Activated CD8-positive, alpha-beta memory T cell treated with anti-CD3 and anti-CD28 coated beads for 36 hours (primary cell): ENCODE data around the gene EPHA5. TPM values are rescaled to one million over a fixed set of nuclear protein-coding genes. Genes with fewer than 3 reads are reported as not detected.

Experiments
- CTCF ChIA-PET: fragments of 350-600 bp; sonication (Branson Sonifier 250); formaldehyde crosslinking; loops from one replicate; lab custom pipeline; 2021; ENCODE audit warnings: antibody characterized with exemption; lab: Charles Lee
- POLR2A ChIA-PET: fragments of 350-600 bp; sonication (Branson Sonifier 250); formaldehyde crosslinking; loops from one replicate; lab custom pipeline; 2021; ENCODE audit warnings: antibody characterized with exemption; lab: Charles Lee
- total RNA-seq, 2 experiments: library from RNA; stranded (reverse); gene quantifications; one replicate each; pipeline ENCODE4 v1.2.3, GENCODE V29; 2021

The EPHA5 gene
- total RNA-seq, result not detected

GRCh38 chr4:65670331-65671031, at the start of gene EPHA5:
Gene EPHA5 (minus strand): TSS chr4:65670489. CDS start chr4:65669742, 747 bp downstream.
- ChIA-PET POLR2A (no interaction called here), CTCF (no interaction called here)

- CTCF ChIA-PET, result no interaction called here
- POLR2A ChIA-PET, result no interaction called here
These were observed 49.3 kb upstream of the EPHA5 start for GRCh38 chr4:65719635-65720034.

GRCh38 chr4:65698631-65699030, 28.3 kb upstream of the EPHA5 start:
- ChIA-PET CTCF (no interaction called here), POLR2A (no interaction called here)

- CTCF ChIA-PET, result no interaction called here
- POLR2A ChIA-PET, result no interaction called here
These were observed 26.1 kb upstream of the EPHA5 start for GRCh38 chr4:65696436-65696835.

GRCh38 chr4:65671372-65671771, 1.1 kb upstream of the EPHA5 start:
- ChIA-PET CTCF (no interaction called here), POLR2A (no interaction called here)

- ChIA-PET POLR2A (no interaction called here), CTCF (no interaction called here)
These were observed 314 bp downstream of the EPHA5 start for GRCh38 chr4:65670020-65670330.

GRCh38 chr4:65669111-65670019, 924 bp downstream of the EPHA5 start:
- POLR2A ChIA-PET, result no interaction called here
- CTCF ChIA-PET, result no interaction called here

GRCh38 chr4:65668201-65669089, 1.8 kb downstream of the EPHA5 start:
- ChIA-PET POLR2A (no interaction called here), CTCF (no interaction called here)

GRCh38 chr4:65667506-65668041, 2.7 kb downstream of the EPHA5 start:
- POLR2A ChIA-PET, result no interaction called here
- CTCF ChIA-PET, result no interaction called here

GRCh38 chr4:65665771-65666523, 4.3 kb downstream of the EPHA5 start:
- CTCF ChIA-PET, result no interaction called here
- POLR2A ChIA-PET, result no interaction called here

- CTCF ChIA-PET, result no interaction called here
- POLR2A ChIA-PET, result no interaction called here
These were observed 8.8 kb downstream of the EPHA5 start for GRCh38 chr4:65661471-65661870.

- ChIA-PET POLR2A (no interaction called here), CTCF (no interaction called here)
These were observed 12.2 kb downstream of the EPHA5 start for GRCh38 chr4:65658117-65658516.

- ChIA-PET POLR2A (no interaction called here), CTCF (no interaction called here)
These were observed 14.3 kb downstream of the EPHA5 start for GRCh38 chr4:65656008-65656407.

- ChIA-PET CTCF (no interaction called here), POLR2A (no interaction called here)
These were observed 15.3 kb downstream of the EPHA5 start for GRCh38 chr4:65654976-65655375.

GRCh38 chr4:65653740-65654361, 16.4 kb downstream of the EPHA5 start:
- POLR2A ChIA-PET, result no interaction called here
- CTCF ChIA-PET, result no interaction called here

GRCh38 chr4:65651751-65652150, 18.5 kb downstream of the EPHA5 start:
- POLR2A ChIA-PET, result no interaction called here

GRCh38 chr4:65651031-65651430, 19.3 kb downstream of the EPHA5 start:
- ChIA-PET POLR2A (no interaction called here), CTCF (no interaction called here)

More at GRCh38 chr4:65651751-65652150, 18.5 kb downstream of the EPHA5 start:
- CTCF ChIA-PET, result no interaction called here

GRCh38 chr4:65646136-65646535, 24.2 kb downstream of the EPHA5 start:
- ChIA-PET CTCF (no interaction called here), POLR2A (no interaction called here)

- CTCF ChIA-PET, result no interaction called here
- POLR2A ChIA-PET, result no interaction called here
These were observed 25.1 kb downstream of the EPHA5 start for GRCh38 chr4:65645185-65645584.
